NCI-H526 (cell line): ENCODE measurements around the gene TMEM126A.

Source experiments
- DNase-seq, 2 experiments: peaks; one replicate each; lab custom pipeline; 2025; lab: John Stamatoyannopoulos, UW

TMEM126A gene

DNA sequence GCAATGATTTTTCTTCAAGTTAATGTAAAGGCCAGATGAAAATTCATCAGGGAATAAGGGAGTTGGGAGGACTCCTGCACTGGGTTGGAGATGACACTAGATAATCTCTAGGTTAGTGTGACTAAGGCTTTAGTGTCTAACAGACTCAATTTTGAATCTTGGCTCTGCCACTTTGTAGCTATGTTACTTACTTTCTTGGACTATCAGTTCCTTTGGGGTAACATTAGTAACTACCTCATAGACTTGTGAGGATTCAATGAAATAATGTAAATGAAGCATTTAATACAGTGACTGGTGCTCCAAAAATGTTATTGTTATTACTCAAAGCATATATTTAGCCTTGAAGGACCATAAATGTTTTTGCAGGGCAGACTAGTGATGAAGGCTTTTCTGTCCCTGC lies 47.8 kb downstream of the TMEM126A start:
- DNase-seq = no peak

DNA sequence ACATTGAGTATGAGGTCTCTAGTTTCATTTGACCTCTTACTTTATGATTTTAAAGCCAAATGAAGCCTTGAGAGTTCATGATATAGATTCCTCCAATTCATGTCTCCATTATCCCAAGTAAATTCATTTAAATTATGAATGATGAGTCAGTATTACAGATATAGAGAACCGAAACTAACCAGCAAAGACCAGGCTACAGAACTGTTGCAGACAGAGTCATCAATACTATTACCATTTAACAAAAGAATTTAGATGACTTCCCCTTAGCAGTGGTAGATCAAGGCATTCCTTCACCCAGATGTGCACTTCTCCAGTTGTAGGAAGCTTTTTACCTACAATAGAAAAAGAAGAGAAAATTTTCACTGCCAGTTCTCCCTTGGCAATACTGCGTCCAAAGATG lies 50.0 kb downstream of the TMEM126A start:
- no peak for DNase-seq

DNA sequence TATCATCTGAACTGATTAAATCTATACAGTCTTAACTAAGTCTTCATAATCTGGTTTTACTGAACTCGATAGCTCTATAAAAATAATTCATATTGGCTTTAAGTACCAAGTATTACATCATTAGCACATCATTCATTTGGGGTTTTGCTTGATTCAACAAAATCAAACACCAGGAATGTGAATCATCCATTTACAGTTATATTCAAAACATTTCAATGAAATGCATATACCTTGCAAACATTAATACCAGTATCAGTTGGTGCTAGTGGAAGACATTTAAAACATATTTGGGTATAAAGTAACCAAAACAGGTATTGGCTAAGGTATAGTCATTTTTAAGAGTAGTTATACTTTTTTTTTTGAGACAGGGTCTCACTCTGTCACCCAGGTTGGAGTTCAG lies 50.4 kb downstream of the TMEM126A start:
- no peak for DNase-seq

DNA sequence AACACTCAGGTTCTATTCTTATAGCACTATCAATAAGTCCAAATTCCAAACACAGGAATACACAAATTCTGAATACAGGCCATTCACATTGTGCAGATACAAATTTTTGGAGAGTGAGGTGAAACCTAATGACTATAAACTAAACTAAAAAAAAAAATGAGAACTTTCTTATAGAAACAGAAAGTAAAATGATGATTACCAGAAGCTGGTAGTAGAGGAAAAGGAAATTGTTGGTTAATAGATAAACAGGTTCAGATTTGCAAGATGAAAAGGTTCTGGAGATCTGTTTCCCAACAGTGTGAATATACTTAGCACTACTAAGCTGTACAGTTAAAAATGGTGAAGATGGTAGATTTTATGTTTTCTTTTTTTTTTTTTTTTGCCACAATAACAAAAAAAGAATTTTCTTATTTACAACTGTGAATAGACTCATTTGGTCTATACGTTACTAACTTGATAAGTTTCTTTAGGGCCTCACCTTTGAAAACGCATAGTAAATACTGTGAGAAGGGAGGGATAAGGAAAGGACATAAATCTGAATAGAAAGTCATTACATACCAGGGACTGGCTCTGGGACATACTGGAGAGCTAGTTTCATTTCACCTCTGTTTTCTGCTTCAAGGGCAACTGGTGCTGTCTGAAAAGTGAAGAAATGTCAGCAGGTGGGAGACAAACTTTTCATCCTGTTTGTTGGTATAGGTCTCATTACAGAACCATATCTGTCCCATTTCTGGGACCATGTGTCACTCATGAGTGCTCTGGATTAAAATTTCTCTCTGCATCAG lies 52.4 kb downstream of the TMEM126A start:
- no peak for DNase-seq

DNA sequence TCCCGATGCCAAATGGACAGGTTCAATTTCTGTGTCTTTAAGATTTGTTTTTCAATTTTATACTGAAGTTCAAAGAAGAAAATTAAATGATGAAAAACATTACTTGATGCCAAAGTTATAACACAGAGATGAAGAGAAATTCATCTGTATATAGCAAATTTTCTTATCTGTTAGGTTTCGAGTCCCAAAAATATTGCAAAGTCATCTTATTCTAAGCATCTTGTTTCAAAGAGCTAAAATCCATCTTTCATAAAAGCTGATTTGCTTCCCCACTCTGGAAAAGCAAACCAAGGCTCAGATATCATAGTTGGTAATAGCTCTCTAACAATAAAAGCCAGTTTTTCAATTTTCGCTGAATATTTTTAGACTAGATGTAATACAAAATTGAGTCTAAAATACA lies 57.2 kb downstream of the TMEM126A start:
- no peak for DNase-seq

DNA sequence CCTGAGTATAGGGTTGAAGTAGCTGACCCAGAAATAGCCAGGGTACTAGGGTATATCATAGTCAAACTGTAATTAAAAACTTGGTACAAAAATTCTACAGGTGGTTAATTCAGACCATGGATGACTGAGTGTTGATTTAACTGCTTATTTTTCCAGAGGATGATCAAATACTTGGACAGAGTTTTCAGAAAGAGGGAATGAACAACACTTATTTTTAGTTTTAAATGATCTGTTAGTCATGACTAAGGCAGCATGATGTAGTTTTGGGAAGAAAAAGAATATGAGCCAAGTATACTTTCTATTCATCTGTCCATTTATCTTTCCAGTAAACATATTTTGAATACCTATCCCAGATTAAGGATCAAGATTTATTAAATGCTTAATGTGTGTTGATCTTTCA lies 58.0 kb downstream of the TMEM126A start:
- DNase-seq = no peak
